ENCODE results near the gene KAT8. TPM values are rescaled to one million over a fixed set of nuclear protein-coding genes. Genes with fewer than 3 reads are reported as not detected.

KAT8 gene
- total RNA-seq, 1 donor from 2014 or later = 79.1 TPM

DNA sequence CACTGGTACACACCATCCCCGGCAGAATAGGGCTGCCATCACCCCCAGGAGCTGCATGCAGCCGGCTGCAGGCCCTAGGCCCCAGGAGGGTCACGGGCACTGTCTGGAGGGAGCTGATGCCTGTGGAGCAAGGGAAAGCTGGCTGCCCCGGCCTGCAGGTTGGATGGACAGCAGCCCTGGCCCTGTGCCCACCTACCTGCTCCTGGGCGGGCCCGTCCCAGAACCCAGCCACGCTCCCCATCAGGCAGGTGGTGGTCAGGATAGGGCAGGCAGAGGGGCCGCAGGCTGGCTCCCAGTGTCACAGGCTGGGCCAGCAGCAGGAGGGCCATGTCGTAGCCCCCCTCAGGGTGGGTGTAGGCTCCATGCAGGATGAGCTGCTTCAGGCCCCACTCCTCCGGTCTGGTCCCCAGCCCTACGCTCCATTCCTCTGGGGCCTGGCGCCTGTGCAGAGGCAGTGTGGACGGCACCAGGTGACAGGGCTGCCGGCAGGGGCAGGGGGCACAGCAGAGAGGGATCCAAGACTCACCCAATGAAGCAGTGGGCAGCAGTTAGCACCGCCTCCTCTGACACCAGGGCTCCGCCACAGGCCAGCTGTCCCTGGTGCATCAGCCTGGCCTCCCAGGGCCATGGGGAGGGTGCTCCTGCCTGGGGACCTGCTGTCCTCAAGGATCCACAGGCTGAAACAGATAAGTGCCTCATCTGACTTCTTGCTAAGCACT, 32.7 kb upstream of the KAT8 start:
- ATAC-seq (no peak), DNase-seq (no peak)
- H3K36me3 ChIP-seq = peaks cover 71% of the 10 kb centered on the region
- no peaks in the 10 kb centered on the region for H3K9me3 ChIP-seq
- no peak overlapping the region for H3K27ac ChIP-seq
- no peaks in the 10 kb centered on the region for H3K4me1 ChIP-seq
- H3K4me3 ChIP-seq = no peak overlapping the region
- intact Hi-C loops (cut with DNase I) = no loop called here
- TF ChIP-seq, protein P1, sequence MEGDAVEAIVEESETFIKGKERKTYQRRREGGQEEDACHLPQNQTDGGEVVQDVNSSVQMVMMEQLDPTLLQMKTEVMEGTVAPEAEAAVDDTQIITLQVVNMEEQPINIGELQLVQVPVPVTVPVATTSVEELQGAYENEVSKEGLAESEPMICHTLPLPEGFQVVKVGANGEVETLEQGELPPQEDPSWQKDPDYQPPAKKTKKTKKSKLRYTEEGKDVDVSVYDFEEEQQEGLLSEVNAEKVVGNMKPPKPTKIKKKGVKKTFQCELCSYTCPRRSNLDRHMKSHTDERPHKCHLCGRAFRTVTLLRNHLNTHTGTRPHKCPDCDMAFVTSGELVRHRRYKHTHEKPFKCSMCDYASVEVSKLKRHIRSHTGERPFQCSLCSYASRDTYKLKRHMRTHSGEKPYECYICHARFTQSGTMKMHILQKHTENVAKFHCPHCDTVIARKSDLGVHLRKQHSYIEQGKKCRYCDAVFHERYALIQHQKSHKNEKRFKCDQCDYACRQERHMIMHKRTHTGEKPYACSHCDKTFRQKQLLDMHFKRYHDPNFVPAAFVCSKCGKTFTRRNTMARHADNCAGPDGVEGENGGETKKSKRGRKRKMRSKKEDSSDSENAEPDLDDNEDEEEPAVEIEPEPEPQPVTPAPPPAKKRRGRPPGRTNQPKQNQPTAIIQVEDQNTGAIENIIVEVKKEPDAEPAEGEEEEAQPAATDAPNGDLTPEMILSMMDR (IDR thresholded peaks at IDR 0.05) = no peak
- no peaks in the 10 kb centered on the region for H3K27me3 ChIP-seq (ENCODE audit: low read depth)

DNA sequence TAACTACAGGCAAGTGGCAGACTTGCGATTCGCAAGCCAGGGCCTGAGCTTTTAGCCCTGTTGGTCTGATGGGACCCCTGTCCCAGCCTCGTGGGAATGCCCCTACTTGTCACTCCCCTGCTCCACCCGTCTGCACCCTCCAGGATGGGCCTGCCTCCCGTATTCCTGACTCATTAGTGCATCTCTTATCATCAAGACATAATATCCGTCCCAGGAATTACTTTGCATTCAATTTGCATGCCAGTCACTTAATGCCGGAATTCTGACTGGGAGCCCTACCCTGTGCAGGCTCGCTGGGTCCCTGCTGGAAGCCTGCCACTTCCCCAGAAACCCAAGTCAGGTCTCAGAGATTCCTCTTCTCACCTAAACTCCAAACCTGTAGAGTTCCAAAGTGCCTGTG, 32.1 kb upstream of the KAT8 start:
- Histone ChIP-seq H3K4me3 (no peak overlapping the region), H3K4me1 (no peaks in the 10 kb centered on the region), H3K9me3 (no peaks in the 10 kb centered on the region), H3K36me3 (peaks cover 66% of the 10 kb centered on the region), H3K27me3 (ENCODE audit: low read depth) (no peaks in the 10 kb centered on the region), H3K27ac (no peak overlapping the region)
- ATAC-seq (no peak), DNase-seq (no peak)
- TF ChIP-seq, protein P1 (IDR thresholded peaks at IDR 0.05) = no peak
- intact Hi-C loops (cut with DNase I) = no loop called here

DNA sequence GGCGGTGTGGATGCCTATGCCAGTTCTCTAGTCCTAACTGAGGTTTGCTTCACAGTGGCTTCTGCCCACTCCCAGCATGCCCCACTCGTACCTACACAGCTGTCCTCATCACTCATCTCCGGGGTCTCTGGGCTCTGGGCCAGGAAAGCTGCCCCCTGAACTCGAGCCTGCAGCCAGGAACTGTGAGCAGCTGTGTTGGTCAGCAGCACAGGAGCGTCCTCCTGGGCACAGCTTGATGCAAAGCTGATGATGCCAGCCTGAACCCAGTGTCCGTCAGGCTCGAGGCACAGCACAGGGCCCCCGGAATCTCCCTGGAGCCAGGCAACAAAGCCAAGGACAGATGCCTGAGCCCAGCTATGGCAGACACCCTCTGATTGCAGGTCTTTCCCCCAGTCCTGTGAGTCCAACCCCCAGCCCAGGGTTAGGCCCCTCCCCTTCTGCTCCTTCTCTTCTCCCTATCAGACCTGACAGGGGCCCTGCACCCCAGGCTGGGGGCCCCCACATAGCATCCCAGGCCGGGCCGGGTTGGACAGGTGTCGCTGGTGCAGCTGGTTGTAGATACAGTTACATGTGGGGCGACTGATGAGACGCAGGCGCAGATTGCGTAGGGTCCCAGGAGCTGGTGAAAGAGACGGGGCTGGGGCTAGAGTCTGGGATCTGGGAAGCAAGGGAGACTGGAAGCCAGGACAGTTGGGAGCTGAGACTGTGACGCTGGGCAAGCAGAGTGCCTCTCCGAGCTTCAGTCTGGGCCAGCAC, 31.4 kb upstream of the KAT8 start:
- no peak overlapping the region for H3K4me3 ChIP-seq

DNA sequence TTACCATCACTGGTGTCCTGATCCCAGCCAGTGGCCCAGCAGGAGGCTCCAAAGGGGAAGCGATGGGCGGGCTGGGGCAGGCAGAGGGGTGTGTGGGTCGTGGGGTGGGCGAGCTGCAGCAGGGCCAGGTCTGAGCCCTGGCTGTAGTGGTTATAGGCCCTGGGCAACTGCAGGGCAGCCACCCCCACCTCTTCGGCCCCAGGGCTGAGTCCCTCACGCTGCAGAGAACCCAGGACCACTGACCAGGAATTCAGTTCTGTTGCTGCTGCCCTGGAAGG, 30.9 kb upstream of the KAT8 start:
- DNase-seq (no peak), ATAC-seq (no peak)
- Histone ChIP-seq H3K4me1 (no peaks in the 10 kb centered on the region), H3K4me3 (no peak overlapping the region), H3K27ac (no peak overlapping the region), H3K36me3 (peaks cover 66% of the 10 kb centered on the region), H3K27me3 (ENCODE audit: low read depth) (no peaks in the 10 kb centered on the region), H3K9me3 (no peaks in the 10 kb centered on the region)
- intact Hi-C loops (cut with DNase I) = no loop called here
- TF ChIP-seq, protein P1 (IDR thresholded peaks at IDR 0.05) = no peak

More for the DNA sequence above, 31.4 kb upstream of the KAT8 start:
- DNase-seq (no peak), ATAC-seq (no peak)
- H3K36me3 ChIP-seq = peaks cover 66% of the 10 kb centered on the region
- no peaks in the 10 kb centered on the region for H3K9me3 ChIP-seq
- intact Hi-C loops (cut with DNase I) = no loop called here
- no peaks in the 10 kb centered on the region for H3K27me3 ChIP-seq (ENCODE audit: low read depth)
- no peaks in the 10 kb centered on the region for H3K4me1 ChIP-seq
- no peak overlapping the region for H3K27ac ChIP-seq
- TF ChIP-seq, protein P1 (IDR thresholded peaks at IDR 0.05) = no peak

DNA sequence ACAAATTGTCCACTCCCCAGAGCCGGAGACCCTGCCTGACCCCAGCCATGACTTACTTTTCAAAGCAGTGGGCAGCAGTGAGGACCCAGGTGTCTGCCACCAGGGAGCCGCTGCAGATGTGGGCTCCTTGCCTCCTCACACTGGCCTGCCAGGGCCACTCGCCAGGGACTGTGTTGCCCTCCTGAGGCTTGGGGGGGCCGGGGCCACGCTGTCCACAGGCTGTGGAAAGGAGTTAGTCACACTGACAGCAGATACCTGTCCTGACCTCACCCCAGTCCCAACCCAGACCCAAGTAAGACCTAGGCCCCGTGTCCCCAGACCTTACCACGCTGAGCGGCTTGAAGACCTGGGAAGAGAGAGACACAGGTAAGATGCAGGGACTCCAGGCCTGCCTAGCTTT, 30.0 kb upstream of the KAT8 start:
- DNase-seq = no peak

More for the DNA sequence above, 30.0 kb upstream of the KAT8 start:
- H3K4me3 ChIP-seq = no peak overlapping the region
- intact Hi-C loops (cut with DNase I) = no loop called here
- TF ChIP-seq, protein P1 (IDR thresholded peaks at IDR 0.05) = no peak
- no peaks in the 10 kb centered on the region for H3K9me3 ChIP-seq
- no peaks in the 10 kb centered on the region for H3K27me3 ChIP-seq (ENCODE audit: low read depth)
- no peak overlapping the region for H3K27ac ChIP-seq
- peaks cover 66% of the 10 kb centered on the region for H3K36me3 ChIP-seq
- no peaks in the 10 kb centered on the region for H3K4me1 ChIP-seq
- no peak for ATAC-seq
